GM21529 (cell line): ENCODE results near the gene NTM.

ENCODE experiments used
- ATAC-seq: cut with Tn5 transposase; IDR thresholded peaks from one replicate; pipeline ENCODE4 v1.9.1; 2021; ENCODE audit not compliant: unreplicated experiment

Gene NTM

DNA sequence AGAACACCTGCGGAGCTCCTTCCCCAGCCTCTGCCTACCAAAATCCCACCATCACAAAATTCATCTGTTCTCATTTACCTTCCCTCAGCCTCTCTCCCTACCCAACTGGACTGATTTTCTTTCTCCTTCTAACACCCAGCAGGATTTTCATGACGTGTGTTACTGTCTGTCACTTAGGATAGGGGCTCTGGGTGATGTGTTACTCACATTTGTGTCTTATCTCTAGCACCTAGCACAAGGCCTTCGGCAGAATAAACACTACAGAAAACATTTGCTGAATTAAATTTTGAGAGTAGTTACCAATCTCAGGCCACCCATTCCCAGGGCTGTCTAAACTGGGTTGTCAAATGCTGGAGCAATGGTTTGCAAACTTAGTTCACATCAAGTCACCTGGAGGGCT lies 88.0 kb downstream of the NTM start:
- ATAC-seq: no peak

DNA sequence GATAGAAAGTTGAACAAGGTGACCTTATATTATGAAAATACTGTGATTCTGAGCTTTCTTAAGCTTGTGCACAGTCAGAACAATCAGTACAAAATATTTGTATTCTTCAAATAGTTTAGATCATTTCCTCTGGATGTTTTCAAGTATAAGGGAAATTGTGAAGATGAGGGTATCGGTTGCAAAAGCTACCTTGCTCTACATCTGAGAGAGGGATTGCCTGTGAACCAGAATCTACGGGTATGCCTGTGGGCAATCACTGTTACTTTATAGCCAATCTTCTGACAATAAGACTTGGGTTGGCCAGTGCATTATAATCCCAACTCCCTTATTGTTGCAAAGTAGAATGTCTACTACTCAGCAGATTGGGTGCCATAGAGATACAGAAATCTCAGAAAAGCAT lies 90.5 kb downstream of the NTM start:
- no peak for ATAC-seq

- ATAC-seq: no peak
These were observed 92.2 kb downstream of the NTM start for GRCh38 chr11:131462622-131463021.

DNA sequence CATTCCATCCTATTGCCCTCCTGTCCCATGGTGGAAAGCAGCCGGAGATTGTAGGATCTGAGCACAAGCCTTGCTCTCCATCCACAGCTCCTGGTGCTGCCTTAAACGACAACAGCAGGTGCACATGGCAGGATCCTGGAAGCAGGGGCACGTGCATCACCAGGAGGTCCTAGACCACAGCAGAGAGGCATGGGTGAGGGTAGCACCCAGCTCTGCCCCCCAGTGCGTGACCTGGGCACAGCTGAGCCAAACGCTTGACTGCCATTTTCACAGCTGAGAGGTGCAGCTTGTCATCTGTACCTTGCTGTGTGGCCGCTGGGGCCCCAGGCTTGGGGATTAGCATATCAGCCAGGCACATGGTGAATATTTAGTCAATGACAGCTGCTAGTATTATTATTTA lies 92.7 kb downstream of the NTM start:
- no peak for ATAC-seq

DNA sequence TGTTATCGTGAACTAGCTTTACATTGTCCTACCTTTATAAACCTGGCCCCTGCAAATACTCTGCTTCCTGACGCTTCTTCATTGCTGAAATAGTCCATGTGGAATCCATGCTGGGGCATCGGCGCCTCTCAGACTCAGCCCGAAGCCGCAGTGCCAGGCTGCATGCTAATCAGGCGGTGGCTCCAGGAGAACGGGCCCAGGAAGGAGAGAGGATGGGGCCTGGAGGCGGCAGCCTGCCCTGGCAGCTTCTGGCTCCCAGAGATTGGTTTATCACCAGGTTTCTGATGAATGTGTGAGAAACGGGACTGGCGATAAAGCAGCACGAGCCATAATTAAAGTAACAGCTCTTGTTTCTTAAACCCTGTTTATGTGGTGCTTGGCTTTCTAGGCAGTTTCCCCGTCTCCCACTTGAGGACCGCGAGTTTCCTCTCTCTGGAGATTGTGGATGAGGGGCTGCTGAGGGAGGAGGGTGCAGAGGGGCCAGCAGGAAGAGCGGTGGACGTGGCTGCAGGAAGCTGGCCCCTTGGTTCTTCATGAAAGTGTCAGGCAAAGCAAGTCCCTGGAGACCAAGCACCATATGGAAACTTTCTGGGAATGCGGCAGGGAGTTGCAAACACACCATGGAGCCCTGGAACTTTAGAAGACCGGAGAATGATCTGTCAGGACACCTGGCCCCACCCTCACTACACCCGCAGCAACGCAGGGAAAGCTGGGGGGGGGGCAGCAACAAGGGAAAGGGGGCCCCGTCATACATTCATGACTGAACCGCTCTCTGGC lies 93.4 kb downstream of the NTM start:
- no peak for ATAC-seq

DNA sequence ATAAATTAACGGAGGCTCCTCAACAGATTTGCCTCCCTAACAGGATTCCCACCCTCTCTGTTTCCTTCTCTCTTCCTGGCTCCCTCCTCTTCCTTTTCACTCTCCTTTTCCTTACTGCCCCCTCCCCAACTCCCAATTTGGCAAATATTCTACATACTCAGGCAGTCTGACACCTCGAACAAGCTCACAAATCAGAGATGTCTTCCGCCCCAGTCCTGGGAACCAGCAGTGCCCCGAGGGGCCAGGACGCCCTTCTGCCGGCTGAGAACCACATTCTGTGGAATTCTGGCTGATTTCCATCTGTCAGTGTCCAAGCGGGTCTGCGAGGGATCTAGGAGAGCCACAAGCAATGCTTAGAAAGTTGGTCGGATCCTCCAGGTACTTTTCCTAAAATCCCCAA lies 94.0 kb downstream of the NTM start:
- ATAC-seq: no peak

- no peak for ATAC-seq
These were observed 94.6 kb downstream of the NTM start for GRCh38 chr11:131465039-131465438.

- ATAC-seq: no peak
These were observed 95.3 kb downstream of the NTM start for GRCh38 chr11:131465746-131466145.

GRCh38 chr11:131467645-131468394 lies 97.4 kb downstream of the NTM start:
- ATAC-seq: no peak

DNA sequence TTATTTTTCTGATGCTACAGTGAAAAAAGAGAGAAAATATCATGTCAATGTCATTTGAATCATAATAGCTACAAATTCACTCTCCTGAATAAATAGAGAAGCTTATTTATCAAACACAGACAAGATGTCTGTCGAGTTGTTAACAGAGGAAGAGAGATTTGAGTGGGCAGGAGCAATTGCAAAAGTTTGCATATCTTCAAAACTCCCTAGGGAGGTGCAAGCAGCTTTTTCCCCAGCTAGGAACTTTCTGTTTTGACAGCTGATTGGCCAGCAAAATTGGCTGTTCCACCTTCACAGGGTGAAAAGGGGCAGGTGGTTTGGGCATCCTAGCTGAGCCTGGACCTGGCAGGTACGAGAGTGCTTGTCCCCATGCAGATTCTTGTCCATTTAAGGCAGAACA lies 98.2 kb downstream of the NTM start:
- ATAC-seq: no peak

DNA sequence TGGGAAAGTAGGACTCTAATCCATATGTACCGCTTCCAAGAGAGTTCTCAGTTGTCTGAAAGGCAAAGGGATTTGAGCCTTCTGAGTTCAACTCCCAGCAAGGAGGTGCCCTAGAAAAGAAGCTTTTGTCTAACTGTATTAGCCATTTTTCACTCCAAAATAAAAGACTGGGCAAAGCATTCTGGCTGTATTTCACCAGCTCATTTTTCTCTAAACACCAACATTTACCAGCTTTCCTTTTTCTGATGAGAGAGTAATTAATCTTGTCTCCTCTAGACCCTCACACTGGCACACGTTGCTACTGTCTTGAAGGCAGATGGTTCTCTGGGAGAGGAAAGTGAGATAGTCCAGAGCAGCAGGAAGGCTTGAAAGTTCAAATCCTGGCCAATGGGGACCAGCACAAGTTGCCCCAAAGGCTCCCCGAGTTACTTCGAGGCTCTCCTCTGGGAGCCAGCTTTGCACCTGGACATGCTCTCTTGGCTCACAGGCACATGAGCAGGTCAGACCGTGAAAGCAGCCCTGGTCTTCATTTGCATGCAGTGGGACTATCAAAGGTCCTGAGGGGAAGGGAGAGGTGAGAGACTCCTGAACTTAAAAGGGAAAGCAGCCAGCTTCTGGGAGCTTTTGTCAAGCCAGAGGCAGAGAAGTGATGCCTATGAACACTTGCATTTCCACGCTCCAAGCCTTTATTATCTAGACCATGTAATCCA lies 100.0 kb downstream of the NTM start:
- ATAC-seq: no peak

- no peak for ATAC-seq
These were observed 101.6 kb downstream of the NTM start for GRCh38 chr11:131471976-131472375.

- ATAC-seq: no peak
These were observed 104.5 kb downstream of the NTM start for GRCh38 chr11:131474947-131475346.

GRCh38 chr11:131476266-131476665 lies 105.9 kb downstream of the NTM start:
- no peak for ATAC-seq

DNA sequence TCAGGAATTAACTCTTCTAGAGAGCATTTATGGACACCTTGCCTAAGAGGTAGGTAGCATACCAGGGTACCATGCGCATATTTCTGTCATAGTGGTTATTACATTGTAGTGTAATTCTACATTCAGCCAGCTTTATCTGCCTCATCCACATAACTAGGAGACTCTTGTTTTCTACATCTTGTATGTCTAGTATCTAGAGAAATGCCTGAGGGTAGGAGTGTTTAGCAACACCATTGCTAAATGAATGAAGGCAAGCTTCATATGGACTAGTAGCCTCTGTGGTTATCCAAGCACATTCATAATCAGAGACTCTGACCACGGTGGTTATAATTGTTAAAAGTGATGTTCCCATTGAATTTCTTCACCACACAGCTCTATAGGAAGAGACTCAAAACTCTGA lies 107.9 kb downstream of the NTM start:
- ATAC-seq: no peak

DNA sequence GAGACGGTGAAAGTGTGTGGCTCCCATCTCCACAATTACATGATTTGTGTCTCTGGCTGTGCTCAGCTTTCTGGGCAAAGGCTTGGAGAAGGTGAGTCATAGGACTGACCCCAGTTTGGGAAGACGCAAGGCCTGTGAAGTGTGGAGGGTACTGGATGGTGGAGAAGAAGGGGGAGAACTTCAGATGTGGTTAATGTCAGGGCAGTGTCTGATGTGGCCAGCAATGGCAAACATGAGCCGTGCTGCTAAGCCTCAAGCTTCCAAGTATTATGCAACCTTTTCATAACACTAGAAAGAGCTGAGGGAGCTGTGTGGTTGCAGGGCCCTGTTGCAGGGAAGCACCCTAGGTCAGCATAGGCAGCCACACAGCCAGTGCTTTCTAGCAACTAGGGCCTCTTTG lies 110.9 kb downstream of the NTM start:
- no peak for ATAC-seq

DNA sequence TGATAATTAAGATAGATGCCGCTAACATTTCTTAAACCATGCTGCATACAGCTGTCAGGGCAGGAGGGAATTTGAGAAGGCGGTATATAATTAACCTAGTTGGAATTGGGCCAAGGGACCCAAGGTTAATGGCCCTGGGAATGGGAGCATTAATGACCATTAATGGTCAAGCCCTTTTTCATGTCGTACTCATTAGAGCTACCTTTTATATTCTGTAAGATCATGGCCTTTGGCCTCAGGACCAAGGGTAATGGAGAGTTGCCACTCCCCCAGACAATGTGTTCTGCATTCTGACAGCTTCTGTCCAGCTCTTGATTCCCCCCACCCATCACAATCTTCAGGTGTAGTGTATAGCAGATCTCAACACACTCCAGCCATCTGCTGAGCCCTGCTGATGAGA lies 111.6 kb downstream of the NTM start:
- ATAC-seq: no peak

DNA sequence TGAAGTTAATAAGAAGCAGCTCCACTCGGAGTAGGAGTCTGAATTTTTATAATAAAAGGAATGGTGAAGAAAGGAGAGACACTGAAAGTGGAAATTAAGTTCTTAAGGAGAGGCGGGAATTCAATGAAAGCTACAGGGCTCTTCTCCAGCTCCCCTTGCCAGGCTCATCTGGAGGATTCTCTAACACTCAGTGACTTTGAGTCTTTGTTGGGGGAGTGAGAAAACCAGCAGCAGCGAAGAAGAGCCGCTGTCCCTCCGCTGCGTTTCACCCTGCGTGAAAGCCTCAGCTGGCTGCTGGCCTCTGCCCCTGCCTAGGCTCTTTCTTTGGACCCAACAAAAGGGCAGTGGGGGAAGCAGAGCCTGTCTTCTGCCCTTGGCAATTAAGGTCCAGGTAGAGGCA lies 113.0 kb downstream of the NTM start:
- ATAC-seq: no peak

GRCh38 chr11:131483877-131484276 lies 113.5 kb downstream of the NTM start:
- ATAC-seq: no peak

GRCh38 chr11:131486100-131486499 lies 115.7 kb downstream of the NTM start:
- ATAC-seq: no peak

DNA sequence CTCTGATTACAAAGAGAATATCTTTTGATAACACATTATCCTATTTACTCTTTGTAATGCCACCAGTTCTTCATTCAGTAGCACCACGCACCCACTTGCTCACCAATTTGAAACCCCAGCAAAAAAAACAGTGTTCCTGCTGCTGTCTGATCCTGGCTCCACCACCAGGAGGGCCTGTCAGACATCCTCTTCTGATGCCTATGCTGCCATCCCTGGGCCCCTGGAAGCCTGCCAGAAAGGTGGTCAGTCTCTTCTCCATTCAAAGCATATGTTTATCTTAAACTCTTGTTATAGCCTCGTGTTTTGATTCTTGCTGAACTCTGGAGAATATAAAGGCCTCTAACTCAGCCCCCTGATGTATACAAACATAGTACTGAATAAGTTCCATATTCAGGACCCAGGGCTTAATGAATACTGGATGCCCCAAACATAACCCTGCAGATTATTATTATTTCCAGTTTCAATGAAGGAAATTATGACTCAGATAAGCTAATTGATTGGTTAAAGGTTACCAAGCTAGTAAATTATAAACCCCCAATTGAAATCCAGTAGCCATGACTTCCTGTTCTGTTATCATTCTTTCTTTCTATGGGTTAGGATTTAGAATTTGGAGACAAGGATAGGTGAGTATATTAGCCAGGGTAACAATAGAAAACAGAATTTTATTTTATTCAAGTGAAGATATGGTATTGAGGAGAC lies 116.7 kb downstream of the NTM start:
- no peak for ATAC-seq
